Measurements from ENCODE around the gene KCNK16.

Gene KCNK16

DNA sequence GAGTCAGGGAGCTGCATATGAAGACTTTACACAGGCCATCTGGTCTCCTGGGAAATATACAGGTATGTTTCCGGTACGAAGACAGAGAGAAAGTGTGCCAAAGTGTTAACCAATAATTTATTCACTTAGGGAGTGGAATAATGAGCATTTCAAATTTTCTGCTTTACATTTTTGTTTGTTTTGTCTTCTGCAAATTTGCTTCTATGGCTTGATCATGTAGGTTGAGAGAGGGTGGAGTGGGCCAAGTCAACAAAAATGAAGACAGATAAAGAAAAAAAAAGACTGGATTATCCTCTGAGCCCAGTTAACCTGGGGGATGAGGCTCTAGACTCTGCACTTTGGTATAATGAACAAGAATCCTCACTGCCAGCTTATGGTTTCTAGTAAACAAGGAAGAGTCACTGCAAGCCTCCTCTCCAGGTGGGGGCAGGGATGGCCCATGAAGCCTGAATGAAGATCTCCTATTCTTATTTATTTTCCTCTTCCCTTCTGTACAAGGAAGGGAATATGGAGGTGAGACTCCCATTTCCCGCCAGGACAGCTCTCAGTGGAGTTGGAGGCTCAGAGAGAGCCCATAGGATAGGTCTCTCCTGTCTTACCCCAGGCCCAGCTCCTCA, 46.0 kb downstream of the KCNK16 start:
- DNase-seq (ENCODE audit: low spot score): no peak

DNA sequence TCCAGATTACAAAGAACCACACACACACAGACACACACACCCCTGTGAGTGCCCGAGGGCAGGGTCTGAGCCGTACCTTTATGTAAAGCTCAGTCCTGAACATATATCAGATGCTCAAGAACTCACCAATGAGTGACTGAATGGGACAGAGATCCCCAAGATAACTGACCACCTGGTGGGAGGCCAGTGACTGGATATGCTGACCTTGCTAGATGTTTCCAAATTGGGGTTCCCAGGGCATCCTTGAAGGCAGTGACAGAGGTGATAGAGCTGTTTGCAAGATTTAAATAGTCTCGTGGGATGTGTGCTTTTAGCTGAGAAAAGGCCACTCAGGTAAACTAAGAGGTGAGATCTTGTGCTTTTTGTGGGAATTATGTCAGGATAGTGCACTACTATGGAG, 47.6 kb downstream of the KCNK16 start:
- no peak for DNase-seq (ENCODE audit: low spot score)

DNA sequence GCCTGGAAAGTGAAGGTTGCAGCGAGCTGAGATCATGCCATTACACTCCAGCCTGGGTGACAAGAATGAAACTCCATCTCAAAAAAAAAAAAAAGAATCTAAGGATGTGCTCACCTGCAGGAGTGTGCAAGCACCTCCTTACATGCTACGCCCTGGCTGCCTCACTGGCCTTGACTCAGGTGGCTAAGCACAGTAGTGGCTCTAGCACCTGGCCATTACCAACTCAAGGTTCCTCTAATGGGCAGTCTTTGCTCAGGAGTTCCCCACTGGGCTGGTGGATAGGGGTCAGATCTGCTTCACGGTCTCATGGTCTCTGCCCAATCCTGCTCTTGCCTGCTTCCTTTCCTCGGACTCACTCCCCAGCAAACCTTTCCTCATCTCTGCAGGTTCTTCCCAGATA, 48.0 kb downstream of the KCNK16 start:
- no peak for DNase-seq (ENCODE audit: low spot score)

DNA sequence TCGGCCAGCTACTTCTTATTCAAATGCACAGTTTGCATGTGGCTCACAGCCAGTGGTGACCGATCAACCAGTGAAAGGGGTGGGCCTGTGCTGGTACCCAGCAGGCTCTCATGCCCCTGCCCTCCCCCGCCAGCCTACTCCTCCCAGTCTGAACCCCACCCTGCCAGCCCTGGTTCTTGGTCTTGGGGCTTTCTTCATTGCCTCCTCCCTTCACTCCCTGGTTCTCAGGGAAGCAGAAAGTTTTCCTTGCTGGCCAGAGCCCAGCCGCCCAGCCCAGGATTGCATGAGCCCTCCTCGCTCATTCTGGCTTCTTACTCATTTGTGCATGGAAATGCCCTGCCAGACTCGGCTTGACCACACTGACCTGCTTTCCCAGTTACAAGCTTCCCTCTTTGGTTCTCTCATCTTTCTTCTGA, 49.1 kb downstream of the KCNK16 start:
- DNase-seq (ENCODE audit: low spot score): no peak

GRCh38 chr6:39269961-39270360, 52.5 kb downstream of the KCNK16 start:
- no peak for DNase-seq (ENCODE audit: low spot score)

- DNase-seq (ENCODE audit: low spot score): no peak
Measured at GRCh38 chr6:39268721-39269120, 53.8 kb downstream of the KCNK16 start.

DNA sequence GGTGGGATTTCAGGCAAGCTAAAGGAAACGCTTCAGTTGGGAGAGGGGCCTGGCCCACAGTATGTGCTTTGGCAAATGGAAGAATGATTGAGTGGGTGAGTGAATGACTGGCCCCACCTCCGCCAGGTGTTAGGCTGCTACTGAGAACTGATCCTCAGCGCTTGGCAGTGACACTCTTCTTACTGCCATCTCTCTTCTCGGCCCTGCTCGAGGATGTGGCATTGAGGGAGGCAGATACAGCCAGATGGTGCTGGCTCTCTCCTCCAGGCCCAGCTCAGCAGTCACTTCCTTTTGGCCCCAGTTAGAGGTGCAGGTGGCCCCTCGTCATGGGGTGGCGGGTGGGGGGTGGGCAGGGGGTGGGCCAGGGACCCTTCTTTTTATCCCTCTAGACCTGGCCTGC, 54.3 kb downstream of the KCNK16 start:
- DNase-seq (ENCODE audit: low spot score): no peak

- no peak for DNase-seq (ENCODE audit: low spot score)
Measured at GRCh38 chr6:39266782-39267355, 55.6 kb downstream of the KCNK16 start.

DNA sequence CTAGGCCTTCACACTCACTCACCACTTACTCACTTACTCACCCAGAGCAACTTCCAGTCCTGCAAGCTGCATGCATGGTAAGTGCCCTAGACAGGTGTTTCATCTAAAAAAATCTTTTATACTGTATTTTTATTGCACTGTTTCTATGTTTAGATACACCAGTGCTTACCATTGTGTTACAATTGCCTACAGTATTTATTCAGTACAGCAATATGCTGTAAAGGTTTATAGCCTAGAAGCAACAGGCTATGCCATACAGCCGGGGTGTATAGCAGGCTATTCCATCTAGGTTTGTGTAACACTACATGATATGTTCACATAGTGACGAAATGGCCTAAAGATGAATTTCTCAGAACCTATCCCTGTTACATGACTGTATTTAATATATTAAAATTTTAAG, 56.1 kb downstream of the KCNK16 start:
- DNase-seq (ENCODE audit: low spot score): no peak

Measured in Ammon's horn (tissue), 1 donor.